PC-3 (cell line): ENCODE data around the gene BRINP2. TPM values are rescaled to one million over a fixed set of nuclear protein-coding genes. Genes with fewer than 3 reads are reported as not detected.
A peak's percentile ranks its signal among the peaks of the same experiment; 100 is the strongest.

Experiments
- ATAC-seq: fragments of 200-7000 bp; cut with Tn5 transposase; 2 replicates; pipeline ENCODE4 v1.9.1; 2020; ENCODE audit warnings: mild to moderate bottlenecking, moderate library complexity
- BruUV-seq: library from RNA; stranded (reverse); fragments of 400-500 nt; replicated peaks from 2 replicates; lab custom pipeline; 2021; lab: Mats Ljungman, UMichigan
- CTCF ChIA-PET: fragments of 300-600 bp; sonication (Branson Sonifier 250); formaldehyde crosslinking; loops from one replicate; lab custom pipeline; 2022; ENCODE audit warnings: antibody characterized with exemption; lab: Charles Lee
- POLR2A ChIA-PET: fragments of 300-600 bp; sonication (Branson Sonifier 250); formaldehyde crosslinking; loops from one replicate; lab custom pipeline; 2022; ENCODE audit warnings: antibody characterized with exemption; ENCODE audit not compliant: unreplicated experiment; lab: Charles Lee
- DNase-seq: peaks from one replicate; pipeline ENCODE4 v3.0.0-alpha.2; 2015
- H2AFZ ChIP-seq: fragments of 300-600 bp; sonication (generic); 2 replicates; pipeline ENCODE4 v1.6.0; 2016; ENCODE audit warnings: antibody characterized with exemption, low read length
- H3F3A ChIP-seq: fragments of 300-600 bp; sonication (generic); one replicate; pipeline ENCODE4 v1.6.0; 2017; ENCODE audit warnings: antibody characterized with exemption, low read length, control low read depth, mild to moderate bottlenecking; ENCODE audit not compliant: unreplicated experiment
- H3K27ac ChIP-seq: fragments of 300-600 bp; sonication (generic); 2 replicates; pipeline ENCODE4 v1.5.1; 2016; ENCODE audit warnings: mild to moderate bottlenecking, low read length
- H3K27me3 ChIP-seq: fragments of 300-600 bp; sonication (generic); 2 replicates; pipeline ENCODE4 v1.6.1; 2016; ENCODE audit warnings: low read length, mixed read lengths
- H3K36me3 ChIP-seq: fragments of 300-600 bp; sonication (generic); 2 replicates; pipeline ENCODE4 v1.6.1; 2016; ENCODE audit warnings: low read depth, mixed run types, low read length, mixed read lengths
- H3K4me1 ChIP-seq: fragments of 300-600 bp; sonication (generic); 2 replicates; pipeline ENCODE4 v1.5.1; 2016; ENCODE audit warnings: low read length; ENCODE audit not compliant: insufficient read depth
- H3K4me2 ChIP-seq: fragments of 300-600 bp; sonication (generic); 2 replicates; pipeline ENCODE4 v1.6.0; 2016; ENCODE audit warnings: low read length
- H3K4me3 ChIP-seq: fragments of 300-600 bp; sonication (generic); 2 replicates; pipeline ENCODE4 v1.5.1; 2016; ENCODE audit warnings: mild to moderate bottlenecking, low read length, mixed read lengths
- H3K79me2 ChIP-seq: fragments of 300-600 bp; sonication (generic); 2 replicates; pipeline ENCODE4 v1.6.1; 2017; ENCODE audit warnings: low read length, mixed read lengths
- H3K9ac ChIP-seq: fragments of 300-600 bp; sonication (generic); 2 replicates; pipeline ENCODE4 v1.6.0; 2016; ENCODE audit warnings: mild to moderate bottlenecking, low read length
- H3K9me2 ChIP-seq: fragments of 300-600 bp; sonication (generic); replicated peaks from 2 replicates; pipeline ENCODE4 v1.6.1; 2016; ENCODE audit warnings: mixed run types, low read length, mixed read lengths
- H3K9me3 ChIP-seq: fragments of 300-600 bp; sonication (generic); 2 replicates; pipeline ENCODE4 v1.6.1; 2016; ENCODE audit warnings: low read length, mixed read lengths
- H4K20me1 ChIP-seq: fragments of 300-600 bp; sonication (generic); 2 replicates; pipeline ENCODE4 v1.6.1; 2016; ENCODE audit warnings: low read length, mixed read lengths
- CTCF ChIP-seq: fragments of 300-600 bp; sonication (generic); conservative IDR thresholded peaks from 2 replicates; pipeline ENCODE4 v1.5.1; 2017; ENCODE audit warnings: antibody characterized with exemption, low read depth, mild to moderate bottlenecking, low read length
- EZH2 ChIP-seq: fragments of 300-600 bp; sonication (generic); IDR thresholded peaks from one replicate; pipeline ENCODE4 v1.6.1; 2017; ENCODE audit warnings: antibody characterized with exemption, mild to moderate bottlenecking, low read length; ENCODE audit not compliant: unreplicated experiment
- EZH2phosphoT487 ChIP-seq: fragments of 300-600 bp; sonication (generic); IDR thresholded peaks from 2 replicates; pipeline ENCODE4 v1.6.1; 2018; ENCODE audit warnings: mild to moderate bottlenecking, antibody characterized with exemption, low read length, borderline replicate concordance
- intact Hi-C: fragments of 100-400 bp; cut with micrococcal nuclease; formaldehyde crosslinking; loops from 2 replicates; pipeline ENCODE4 v1.9.0; 2023
- total RNA-seq: library from RNA; depleted of rRNA; stranded (reverse); fragments of >200 nt; gene quantifications from 2 replicates; pipeline ENCODE4 v1.2.3, GENCODE V29; 2014

Gene BRINP2
- total RNA-seq, 1 experiment from 2014 or later = 2.6 TPM

DNA sequence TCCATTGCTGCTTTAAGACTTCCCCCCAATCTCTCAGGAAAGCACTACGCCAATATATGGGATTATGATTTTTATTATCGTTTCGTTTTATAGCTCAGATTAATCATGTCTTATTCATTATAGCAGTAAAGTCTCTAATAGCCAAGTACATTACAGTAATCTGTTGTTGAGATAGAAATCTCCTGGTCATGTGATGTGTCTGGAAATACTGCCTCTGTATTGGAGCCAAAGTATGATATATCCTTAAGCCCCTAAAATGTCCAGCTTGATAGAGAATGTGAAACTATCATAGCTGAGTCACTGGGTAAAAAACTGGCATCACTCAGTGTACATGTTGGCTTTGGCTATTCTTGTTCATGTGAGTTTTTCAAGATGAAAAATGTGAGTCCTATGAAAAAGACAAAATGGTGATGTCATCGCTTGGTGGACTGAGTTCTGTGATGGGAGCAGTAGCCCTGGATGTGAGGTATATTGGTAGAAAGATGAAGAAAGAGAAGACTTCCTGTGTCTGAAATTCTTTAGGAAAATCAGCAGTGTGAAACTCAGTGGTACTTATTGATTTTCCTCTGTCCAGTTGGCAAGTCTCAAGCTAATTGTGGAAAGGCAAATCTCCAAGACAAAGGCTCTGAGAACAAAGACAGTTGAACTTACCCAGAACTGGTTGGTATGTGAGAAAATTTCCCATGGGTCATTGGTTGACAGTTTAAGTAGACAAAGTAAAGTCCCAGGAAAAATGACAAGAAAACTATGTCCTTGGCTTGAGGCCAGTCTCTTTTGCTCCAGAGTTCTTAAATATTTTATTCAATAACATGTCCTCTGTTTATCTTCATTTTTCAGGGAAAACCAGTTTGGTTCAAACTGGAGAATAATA is 76.2 kb downstream of the BRINP2 start:
- Histone ChIP-seq H3K27me3 (no peaks in the 10 kb centered on the region), H3K4me3 (no peak overlapping the region), H3K4me1 (peaks cover 9% of the 10 kb centered on the region; the same call in 1 of the 2 replicates), H3K27ac (peak overlapping the region; percentile 59), H3K9me2 (no peaks in the 10 kb centered on the region), H3F3A (no peaks in the 10 kb centered on the region), H3K9me3 (no peaks in the 10 kb centered on the region), H4K20me1 (no peaks in the 10 kb centered on the region), H3K36me3 (no peaks in the 10 kb centered on the region), H3K4me2 (no peak overlapping the region), H3K79me2 (no peaks in the 10 kb centered on the region), H3K9ac (no peak overlapping the region), H2AFZ (no peak overlapping the region)
- DNase-seq (peak; percentile 48), ATAC-seq (peak; percentile 45)
- intact Hi-C loops = no loop called here
- no peak for TF ChIP-seq EZH2phosphoT487
- TF ChIP-seq CTCF = no peak
- CTCF ChIA-PET = no interaction called here
- no TSS peak for BruUV-seq
- POLR2A ChIA-PET = no interaction called here

GRCh38 chr1:177247623-177248176 is 76.9 kb downstream of the BRINP2 start:
- Histone ChIP-seq H3K4me1 (peaks cover 9% of the 10 kb centered on the region; the same call in 1 of the 2 replicates), H3K9me2 (no peaks in the 10 kb centered on the region), H4K20me1 (no peaks in the 10 kb centered on the region), H3K79me2 (no peaks in the 10 kb centered on the region), H3K27me3 (no peaks in the 10 kb centered on the region), H3K27ac (peak overlapping the region; percentile 59), H3K36me3 (no peaks in the 10 kb centered on the region), H3K9ac (no peak overlapping the region), H3F3A (no peaks in the 10 kb centered on the region), H2AFZ (no peak overlapping the region), H3K4me3 (no peak overlapping the region), H3K4me2 (no peak overlapping the region), H3K9me3 (no peaks in the 10 kb centered on the region)
- ChIA-PET POLR2A (no interaction called here), CTCF (no interaction called here)
- TF ChIP-seq EZH2 = no peak
- TF ChIP-seq EZH2phosphoT487 = no peak
- TF ChIP-seq CTCF = no peak
- ATAC-seq (no peak), DNase-seq (no peak)
- intact Hi-C loops = no loop called here
- no TSS peak for BruUV-seq

GRCh38 chr1:177248258-177248657 is 77.5 kb downstream of the BRINP2 start:
- no peaks in the 10 kb centered on the region for H3K36me3 ChIP-seq
- no peak for TF ChIP-seq EZH2phosphoT487
- TF ChIP-seq CTCF = no peak
- TF ChIP-seq EZH2 = no peak
- H3K4me2 ChIP-seq = no peak overlapping the region
- CTCF ChIA-PET = no interaction called here
- no peak for DNase-seq
- H3K4me1 ChIP-seq = peaks cover 9% of the 10 kb centered on the region; the same call in 1 of the 2 replicates
- ATAC-seq = no peak
- no TSS peak for BruUV-seq
- no peaks in the 10 kb centered on the region for H3K9me3 ChIP-seq
- no peak overlapping the region for H2AFZ ChIP-seq
- H4K20me1 ChIP-seq = no peaks in the 10 kb centered on the region
- intact Hi-C loops = no loop called here
- H3K79me2 ChIP-seq = no peaks in the 10 kb centered on the region
- H3K9me2 ChIP-seq = no peaks in the 10 kb centered on the region
- no peak overlapping the region for H3K27ac ChIP-seq
- POLR2A ChIA-PET = no interaction called here
- H3K27me3 ChIP-seq = no peaks in the 10 kb centered on the region
- no peaks in the 10 kb centered on the region for H3F3A ChIP-seq
- no peak overlapping the region for H3K9ac ChIP-seq
- H3K4me3 ChIP-seq = no peak overlapping the region
